Measurements from ENCODE around the gene HNRNPD.
"Not testable (repeated sequence)": the region's sequence is repeated elsewhere in the genome, so short reads cannot be mapped to it uniquely, and the experiment has no call there.

HNRNPD gene

GRCh38 chr4:82373816-82374625 is at the start of gene HNRNPD:
Gene HNRNPD, minus strand, starts transcription at chr4:82373991. Its CDS starts 313 bp downstream, at chr4:82373678.
- peaks cover 3% of the 10 kb centered on the region for H3K9me3 Mint-ChIP-seq
- H3K4me3 Mint-ChIP-seq, result peak within 1 kb of the TSS; percentile 98
- peaks cover 44% of the 10 kb centered on the region for H3K36me3 Mint-ChIP-seq (ENCODE audit: low read depth)
- H3K27ac Mint-ChIP-seq, result peak within 1 kb of the TSS; percentile 100
- H3K27me3 Mint-ChIP-seq (ENCODE audit: low read depth), result peaks cover 4% of the 10 kb centered on the region
- peaks cover 38% of the 10 kb centered on the region for H3K4me1 Mint-ChIP-seq (ENCODE audit: low read depth)

- Mint-ChIP-seq H3K27me3 (ENCODE audit: low read depth) (peaks cover 9% of the 10 kb centered on the region), H3K4me1 (ENCODE audit: low read depth) (peaks cover 31% of the 10 kb centered on the region), H3K36me3 (ENCODE audit: low read depth) (peaks cover 54% of the 10 kb centered on the region), H3K9me3 (no peaks in the 10 kb centered on the region), H3K27ac (no peak overlapping the region), H3K4me3 (no peak overlapping the region)
Measured at GRCh38 chr4:82422616-82423015, 48.8 kb upstream of the HNRNPD start.

- Mint-ChIP-seq H3K27ac (no peak overlapping the region), H3K27me3 (ENCODE audit: low read depth) (peaks cover 14% of the 10 kb centered on the region), H3K4me3 (no peak overlapping the region), H3K36me3 (ENCODE audit: low read depth) (peaks cover 48% of the 10 kb centered on the region), H3K9me3 (no peaks in the 10 kb centered on the region), H3K4me1 (ENCODE audit: low read depth) (peaks cover 25% of the 10 kb centered on the region)
Measured at GRCh38 chr4:82421796-82422560, 48.2 kb upstream of the HNRNPD start.

GRCh38 chr4:82419451-82419850 is 45.7 kb upstream of the HNRNPD start:
- Mint-ChIP-seq H3K9me3 (no peaks in the 10 kb centered on the region), H3K27ac (no peak overlapping the region), H3K36me3 (ENCODE audit: low read depth) (peaks cover 24% of the 10 kb centered on the region), H3K4me1 (ENCODE audit: low read depth) (peaks cover 11% of the 10 kb centered on the region), H3K4me3 (no peak overlapping the region), H3K27me3 (ENCODE audit: low read depth) (peaks cover 31% of the 10 kb centered on the region)

- peaks cover 6% of the 10 kb centered on the region for H3K4me1 Mint-ChIP-seq (ENCODE audit: low read depth)
- H3K36me3 Mint-ChIP-seq (ENCODE audit: low read depth), result no peaks in the 10 kb centered on the region
- H3K27me3 Mint-ChIP-seq (ENCODE audit: low read depth), result peaks cover 38% of the 10 kb centered on the region
- H3K9me3 Mint-ChIP-seq, result no peaks in the 10 kb centered on the region
- H3K4me3 Mint-ChIP-seq, result no peak overlapping the region
- H3K27ac Mint-ChIP-seq, result no peak overlapping the region
Measured at GRCh38 chr4:82415922-82416365, 42.2 kb upstream of the HNRNPD start.

- not testable (repeated sequence) for H3K27ac Mint-ChIP-seq; H3K4me1 Mint-ChIP-seq (ENCODE audit: low read depth); H3K36me3 Mint-ChIP-seq (ENCODE audit: low read depth); H3K9me3 Mint-ChIP-seq; H3K4me3 Mint-ChIP-seq
- H3K27me3 Mint-ChIP-seq (ENCODE audit: low read depth), result peaks cover 38% of the 10 kb centered on the region
Measured at GRCh38 chr4:82415061-82415460, 41.3 kb upstream of the HNRNPD start.

GRCh38 chr4:82403725-82404124 is 29.9 kb upstream of the HNRNPD start:
- Mint-ChIP-seq H3K4me1 (ENCODE audit: low read depth) (no peaks in the 10 kb centered on the region), H3K36me3 (ENCODE audit: low read depth) (no peaks in the 10 kb centered on the region), H3K4me3 (no peak overlapping the region), H3K27ac (no peak overlapping the region), H3K9me3 (no peaks in the 10 kb centered on the region), H3K27me3 (ENCODE audit: low read depth) (peaks cover 13% of the 10 kb centered on the region)

GRCh38 chr4:82402196-82402775 is 28.5 kb upstream of the HNRNPD start:
- no peak overlapping the region for H3K27ac Mint-ChIP-seq
- H3K4me3 Mint-ChIP-seq, result no peak overlapping the region
- no peaks in the 10 kb centered on the region for H3K36me3 Mint-ChIP-seq (ENCODE audit: low read depth)
- no peaks in the 10 kb centered on the region for H3K9me3 Mint-ChIP-seq
- H3K27me3 Mint-ChIP-seq (ENCODE audit: low read depth), result peaks cover 18% of the 10 kb centered on the region
- no peaks in the 10 kb centered on the region for H3K4me1 Mint-ChIP-seq (ENCODE audit: low read depth)

GRCh38 chr4:82401600-82401999 is 27.8 kb upstream of the HNRNPD start:
- Mint-ChIP-seq H3K9me3 (no peaks in the 10 kb centered on the region), H3K4me3 (no peak overlapping the region), H3K27me3 (ENCODE audit: low read depth) (peaks cover 18% of the 10 kb centered on the region), H3K36me3 (ENCODE audit: low read depth) (no peaks in the 10 kb centered on the region), H3K27ac (no peak overlapping the region), H3K4me1 (ENCODE audit: low read depth) (no peaks in the 10 kb centered on the region)

GRCh38 chr4:82398263-82398662 is 24.5 kb upstream of the HNRNPD start:
- H3K4me1 Mint-ChIP-seq (ENCODE audit: low read depth), result no peaks in the 10 kb centered on the region
- H3K27me3 Mint-ChIP-seq (ENCODE audit: low read depth), result peaks cover 14% of the 10 kb centered on the region
- H3K4me3 Mint-ChIP-seq, result no peak overlapping the region
- no peaks in the 10 kb centered on the region for H3K9me3 Mint-ChIP-seq
- no peaks in the 10 kb centered on the region for H3K36me3 Mint-ChIP-seq (ENCODE audit: low read depth)
- no peak overlapping the region for H3K27ac Mint-ChIP-seq

GRCh38 chr4:82397527-82397926 is 23.7 kb upstream of the HNRNPD start:
- no peaks in the 10 kb centered on the region for H3K4me1 Mint-ChIP-seq (ENCODE audit: low read depth)
- H3K27ac Mint-ChIP-seq, result no peak overlapping the region
- no peak overlapping the region for H3K4me3 Mint-ChIP-seq
- H3K36me3 Mint-ChIP-seq (ENCODE audit: low read depth), result no peaks in the 10 kb centered on the region
- H3K9me3 Mint-ChIP-seq, result no peaks in the 10 kb centered on the region
- peaks cover 14% of the 10 kb centered on the region for H3K27me3 Mint-ChIP-seq (ENCODE audit: low read depth)

- no peaks in the 10 kb centered on the region for H3K4me1 Mint-ChIP-seq (ENCODE audit: low read depth)
Measured at GRCh38 chr4:82394896-82395295, 21.1 kb upstream of the HNRNPD start.

GRCh38 chr4:82390061-82390460 is 16.3 kb upstream of the HNRNPD start:
- H3K4me3 Mint-ChIP-seq; H3K27ac Mint-ChIP-seq; H3K4me1 Mint-ChIP-seq (ENCODE audit: low read depth); H3K9me3 Mint-ChIP-seq; H3K27me3 Mint-ChIP-seq (ENCODE audit: low read depth); H3K36me3 Mint-ChIP-seq (ENCODE audit: low read depth): not testable (repeated sequence)

More at GRCh38 chr4:82394896-82395295, 21.1 kb upstream of the HNRNPD start:
- H3K9me3 Mint-ChIP-seq, result no peaks in the 10 kb centered on the region
- no peak overlapping the region for H3K4me3 Mint-ChIP-seq
- H3K36me3 Mint-ChIP-seq (ENCODE audit: low read depth), result no peaks in the 10 kb centered on the region
- H3K27ac Mint-ChIP-seq, result no peak overlapping the region
- peaks cover 5% of the 10 kb centered on the region for H3K27me3 Mint-ChIP-seq (ENCODE audit: low read depth)

GRCh38 chr4:82388405-82388804 is 14.6 kb upstream of the HNRNPD start:
- Mint-ChIP-seq H3K4me1 (ENCODE audit: low read depth) (no peaks in the 10 kb centered on the region), H3K36me3 (ENCODE audit: low read depth) (no peaks in the 10 kb centered on the region), H3K9me3 (no peaks in the 10 kb centered on the region), H3K27me3 (ENCODE audit: low read depth) (peaks cover 7% of the 10 kb centered on the region), H3K4me3 (no peak overlapping the region), H3K27ac (no peak overlapping the region)

- H3K4me1 Mint-ChIP-seq (ENCODE audit: low read depth); H3K36me3 Mint-ChIP-seq (ENCODE audit: low read depth); H3K4me3 Mint-ChIP-seq; H3K27me3 Mint-ChIP-seq (ENCODE audit: low read depth); H3K9me3 Mint-ChIP-seq; H3K27ac Mint-ChIP-seq: not testable (repeated sequence)
Measured at GRCh38 chr4:82386312-82386711, 12.5 kb upstream of the HNRNPD start.
